Lung (tissue), 12 donors: ENCODE results near the gene TRPC4AP. TPM values are rescaled to one million over a fixed set of nuclear protein-coding genes. Genes with fewer than 3 reads are reported as not detected.

Experiments
- ATAC-seq: fragments of 200-7000 bp; cut with Tn5 transposase; one replicate; pipeline ENCODE4 v1.9.1; 2020; ENCODE audit warnings: moderate number of reproducible peaks; ENCODE audit not compliant: insufficient read depth, low FRiP score
- DNase-seq, 3 donors: peaks; one replicate each; pipeline ENCODE4 v3.0.0-alpha.2; 2013 to 2017
- H3K27ac ChIP-seq, 2 donors: one replicate each; pipeline ENCODE4 v1.5.1; 2013; ENCODE audit warnings: mild to moderate bottlenecking in 2 of 2, moderate library complexity in 2 of 2, control low read depth in 1 of 2, inconsistent platforms in 1 of 2, low read depth in 1 of 2, low read length in 1 of 2
- H3K27me3 ChIP-seq, 3 donors: one replicate each; pipeline ENCODE4 v1.5.1; 2013; ENCODE audit warnings: low read length in 2 of 3; ENCODE audit not compliant: control insufficient read depth in 3 of 3, insufficient read depth in 3 of 3
- H3K36me3 ChIP-seq, 4 donors: one replicate each; pipeline ENCODE4 v1.5.1; 2013; ENCODE audit warnings: low read length in 4 of 4, mild to moderate bottlenecking in 1 of 4, moderate library complexity in 1 of 4; ENCODE audit not compliant: control insufficient read depth in 4 of 4, insufficient read depth in 4 of 4
- H3K4me1 ChIP-seq, 5 donors: one replicate each; pipeline ENCODE4 v1.5.1; 2013; ENCODE audit warnings: low read length in 5 of 5, mild to moderate bottlenecking in 2 of 5, moderate library complexity in 1 of 5; ENCODE audit not compliant: control insufficient read depth in 5 of 5, insufficient read depth in 5 of 5
- H3K4me3 ChIP-seq: one replicate; pipeline ENCODE4 v1.5.1; 2013; ENCODE audit warnings: mild to moderate bottlenecking, control low read depth, moderate library complexity
- H3K9ac ChIP-seq, 2 donors: one replicate each; pipeline ENCODE4 v1.5.1; 2013; ENCODE audit warnings: low read length in 2 of 2, control low read depth in 1 of 2; ENCODE audit not compliant: insufficient read depth in 1 of 2
- H3K9me3 ChIP-seq, 4 donors: one replicate each; pipeline ENCODE4 v1.5.1; 2013; ENCODE audit warnings: low read length in 3 of 4, mild to moderate bottlenecking in 1 of 4, moderate library complexity in 1 of 4; ENCODE audit not compliant: control insufficient read depth in 4 of 4, insufficient read depth in 3 of 4
- CTCF ChIP-seq: IDR thresholded peaks from 2 replicates; pipeline ENCODE4 v1.5.1; 2012; ENCODE audit warnings: mild to moderate bottlenecking; ENCODE audit errors: control extremely low read depth, extremely low read depth
- WGBS, 2 donors: extraction: QIAGEN DNeasy Blood & Tissue Kit; methylation state at CpG; one replicate each; pipeline ENCODE4 v1.1.7; 2013; 5-methylcytosine and 5-hydroxymethylcytosine counted together
- polyA plus RNA-seq, 2 donors: library from polyadenylated mRNA; stranded (reverse); fragments of 200-250 nt; gene quantifications; one replicate each; pipeline ENCODE4 v1.2.1, GENCODE V29; 2013
- total RNA-seq, 2 donors: library from RNA; depleted of rRNA in 1 of 2; stranded (reverse); fragments of >200 nt in 1 of 2; gene quantifications; one replicate each; pipeline ENCODE4 v1.2.1, GENCODE V29; 2014 to 2021
- donor health status: control.
- donor health status: control.
- donor health status: Bipolar disorder and iron deficiency.
- donor health status: healthy.
- donor health status: DM: yes; HTN: yes; CAD: no.

Gene TRPC4AP
- total and polyA plus RNA-seq, 4 donors = 37.6 to 62.5 (median 50.2) TPM

DNA sequence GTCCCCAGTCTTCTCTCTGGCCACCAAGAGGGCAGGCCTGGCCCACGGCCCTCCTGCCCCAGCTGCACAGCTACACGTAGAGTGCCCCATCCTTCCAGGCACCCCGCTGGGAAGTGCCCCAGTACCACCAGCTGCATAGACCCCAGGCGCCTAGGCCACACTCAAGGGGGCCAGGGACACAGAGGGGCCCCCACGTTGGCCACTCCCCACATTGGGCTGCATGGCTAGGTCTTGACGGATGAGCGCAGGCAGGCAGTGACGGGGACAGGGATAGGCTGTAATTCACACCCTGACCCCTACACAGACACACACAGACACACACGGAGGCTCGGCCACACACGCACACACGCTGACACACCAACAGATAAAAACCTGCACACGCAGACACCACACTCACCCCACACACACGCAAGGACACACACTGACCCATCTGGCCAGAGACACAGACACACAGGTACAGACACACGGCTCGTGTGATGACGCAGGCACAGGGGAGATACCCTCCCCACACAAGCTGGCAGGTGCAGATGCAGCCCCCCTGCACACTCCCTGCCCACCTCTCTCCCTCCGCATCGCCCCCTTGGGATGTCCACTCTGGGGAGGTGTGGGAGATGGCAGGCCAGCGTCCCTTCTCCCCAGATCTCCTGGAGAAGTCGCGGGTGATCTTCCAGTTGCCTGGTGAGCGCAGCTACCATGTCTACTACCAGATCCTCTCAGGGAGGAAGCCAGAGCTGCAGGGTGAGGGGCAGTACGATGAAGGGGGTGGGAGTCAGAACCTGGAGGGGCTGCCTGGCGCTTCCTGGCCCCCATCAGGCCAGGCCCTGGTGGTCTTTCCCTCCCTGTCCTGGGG lies 106.9 kb downstream of the TRPC4AP start:
- H3K27me3 ChIP-seq = peaks cover 0 to 18% (median 5%) of the 10 kb centered on the region in 3 donors
- no peak overlapping the region for H3K9ac ChIP-seq
- WGBS, 2 donors = 75 to 84% methylated on average over 25 of the region's 25 CpGs
- H3K36me3 ChIP-seq = no peaks in the 10 kb centered on the region
- H3K27ac ChIP-seq = peak overlapping the region in 1 of 2 donors; percentile 25
- H3K4me3 ChIP-seq = no peak overlapping the region
- H3K9me3 ChIP-seq = no peaks in the 10 kb centered on the region
- no peak for DNase-seq
- no peak for ATAC-seq
- no peak for TF ChIP-seq CTCF
- H3K4me1 ChIP-seq = peaks cover 0 to 8% (median 0%) of the 10 kb centered on the region in 5 donors

GRCh38 chr20:34984756-34985261 lies 107.8 kb downstream of the TRPC4AP start:
- 65 to 80% methylated on average over 18 of the region's 18 CpGs for WGBS, 2 donors
- H3K4me1 ChIP-seq = peaks cover 0 to 8% (median 0%) of the 10 kb centered on the region in 5 donors
- H3K9me3 ChIP-seq = no peaks in the 10 kb centered on the region
- no peak for DNase-seq
- peak overlapping the region in 1 of 2 donors; percentile 25 for H3K27ac ChIP-seq
- H3K36me3 ChIP-seq = no peaks in the 10 kb centered on the region
- ATAC-seq = no peak
- H3K9ac ChIP-seq = no peak overlapping the region
- no peak for TF ChIP-seq CTCF
- H3K4me3 ChIP-seq = no peak overlapping the region
- H3K27me3 ChIP-seq = peaks cover 0 to 18% (median 5%) of the 10 kb centered on the region in 3 donors

DNA sequence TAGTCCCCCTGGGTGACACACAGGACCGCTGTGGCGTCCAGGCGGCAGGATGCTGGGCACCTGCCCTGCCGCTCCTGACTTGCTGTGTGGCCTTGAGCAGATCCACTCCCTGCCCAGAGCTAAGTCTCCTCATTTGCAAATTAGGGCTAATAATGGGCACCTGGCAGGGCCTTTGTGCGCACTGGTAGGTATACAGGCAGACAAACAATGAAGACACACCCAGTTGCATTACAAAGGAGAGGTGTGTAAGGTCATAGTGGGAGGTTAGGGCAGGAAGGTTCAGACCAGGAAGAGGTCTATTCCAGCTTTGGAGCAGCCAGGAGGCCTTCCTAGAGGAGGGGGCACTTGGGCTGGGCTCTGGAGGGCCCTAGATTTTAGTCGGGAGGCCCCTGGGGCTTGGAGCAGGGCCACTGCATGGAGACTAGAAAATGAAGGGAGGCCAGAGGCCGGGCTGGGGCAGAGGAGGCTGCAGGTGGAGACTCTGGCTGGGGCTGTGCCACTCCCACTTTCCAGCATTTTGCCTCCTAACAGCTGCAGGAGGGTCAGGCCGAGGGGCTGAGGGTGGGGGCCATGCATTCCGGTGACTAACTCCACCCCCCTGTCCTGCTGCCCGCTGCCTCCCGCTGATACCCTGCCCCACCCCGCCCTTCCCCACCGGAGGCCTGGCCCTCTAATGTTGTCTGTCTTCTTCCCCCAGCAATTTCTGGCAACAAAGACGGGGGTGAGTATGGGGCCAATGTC lies 108.4 kb downstream of the TRPC4AP start:
- 35 to 44% methylated on average over 14 of the region's 14 CpGs for WGBS, 2 donors

More for the DNA sequence above, 108.4 kb downstream of the TRPC4AP start:
- TF ChIP-seq CTCF = no peak
- H3K27me3 ChIP-seq = peaks cover 0 to 18% (median 5%) of the 10 kb centered on the region in 3 donors
- H3K36me3 ChIP-seq = no peaks in the 10 kb centered on the region
- peaks cover 0 to 8% (median 0%) of the 10 kb centered on the region in 5 donors for H3K4me1 ChIP-seq
- no peaks in the 10 kb centered on the region for H3K9me3 ChIP-seq
- H3K27ac ChIP-seq = peak overlapping the region in 1 of 2 donors; percentile 25
- ATAC-seq = no peak
- no peak for DNase-seq
- H3K4me3 ChIP-seq = no peak overlapping the region
- H3K9ac ChIP-seq = no peak overlapping the region
